Adrenal gland (tissue), 12 donors: Measurements from ENCODE around the gene ERCC4. TPM values are rescaled to one million over a fixed set of nuclear protein-coding genes. Genes with fewer than 3 reads are reported as not detected.

Experiments
- DNase-seq, 7 donors: peaks; one replicate each; pipeline ENCODE4 v3.0.0-alpha.2; 2019 to 2020
- H3K27ac ChIP-seq, 5 donors: fragments of 200-600 bp; sonication (generic) in 4 of 5; 1 replicate in 3 of 5; 2 replicates in 2 of 5; pipeline versions ENCODE4 v1.5.1 to v1.8.0; 2016 to 2020; ENCODE audit warnings: mild to moderate bottlenecking in 1 of 5
- H3K27me3 ChIP-seq: fragments of 200-600 bp; 2 replicates; pipeline ENCODE4 v1.8.0; 2021
- H3K36me3 ChIP-seq, 2 donors: fragments of 200-600 bp; replicated peaks in 1 of 2; 1 replicate in 1 of 2; 2 replicates in 1 of 2; pipeline versions ENCODE4 v1.5.1 to v1.8.0; 2018 to 2022
- H3K4me1 ChIP-seq, 2 donors: fragments of 200-600 bp; replicated peaks in 1 of 2; 1 replicate in 1 of 2; 2 replicates in 1 of 2; pipeline versions ENCODE4 v1.5.1 to v1.8.0; 2018 to 2021
- H3K4me3 ChIP-seq, 4 donors: fragments of 200-600 bp; sonication (generic) in 3 of 4; one replicate each; pipeline ENCODE4 v1.5.1; 2016 to 2018
- H3K9me3 ChIP-seq, 3 donors: fragments of 200-600 bp; sonication (generic) in 1 of 3; replicated peaks in 1 of 3; 1 replicate in 2 of 3; 2 replicates in 1 of 3; pipeline versions ENCODE4 v1.5.1 to v1.8.0; 2016 to 2021
- POLR2A ChIP-seq, 2 donors: fragments of 450-650 bp; IDR thresholded peaks; one replicate each; pipeline ENCODE4 v1.6.1; 2017; ENCODE audit warnings: antibody characterized with exemption in 2 of 2, mild to moderate bottlenecking in 2 of 2, moderate library complexity in 1 of 2
- WGBS, 4 donors: extraction: QIAGEN DNeasy Blood & Tissue Kit in 2 of 4; methylation state at CpG; one replicate each; pipeline versions ENCODE4 v1.1.5 to v1.1.7; 2013 to 2017; 5-methylcytosine and 5-hydroxymethylcytosine counted together
- intact Hi-C, 2 donors: fragments of 100-400 bp; cut with DNase I; formaldehyde crosslinking; loops; one replicate each; pipeline versions ENCODE4 v1.14.1 to v1.15.0; 2022 to 2023
- polyA plus RNA-seq, 3 donors: library from polyadenylated mRNA; stranded (reverse); fragments of 200-250 nt in 2 of 3; fragments of 350-450 nt in 1 of 3; fragmentation: Illumina TruSeq in 1 of 3; extraction: RNeasy Lipid Tissue Mini Kit (QIAGEN cat#74804) in 1 of 3; gene quantifications; one replicate each; pipeline ENCODE4 v1.2.3, GENCODE V29; 2013 to 2014
- total RNA-seq, 9 donors: library from RNA; depleted of rRNA in 4 of 9; stranded (reverse); fragments of >200 nt in 4 of 9; fragments of 120-200 nt in 1 of 9; fragmentation: NEBNext Ultra II Directional in 1 of 9; extraction: Animal tissue kit (Norgen Biotek cat#: 25700) in 1 of 9; gene quantifications; one replicate each; pipeline versions ENCODE4 v1.1.0 to v1.2.4, GENCODE V29; 2013 to 2023
- TF ChIP-seq, protein P1 (sequence below), 6 experiments: fragments of 450-650 bp in 4 of 6; fragments of 200-600 bp in 2 of 6; sonication (generic) in 1 of 6; IDR thresholded peaks; 1 replicate in 5 of 6; 2 replicates in 1 of 6; pipeline versions ENCODE4 v1.5.1 to v1.8.0; 2016 to 2021; ENCODE audit warnings: antibody characterized with exemption in 6 of 6, mild to moderate bottlenecking in 2 of 6, moderate library complexity in 1 of 6
- donor health status: healthy with polysubstance abuse.
- donor health status: Bipolar disorder and iron deficiency.
- donor health status: DM: yes; HTN: yes; CAD: no.
- donor health status: DM: no; HTN: no; CAD: no.
- donor health status: DM: no; HTN: no; CAD: no.
- donor health status: DM: yes; HTN: yes; CAD: no.

The ERCC4 gene
- total and polyA plus RNA-seq, 12 donors = 2.8 to 27.9 (median 15.4) TPM

DNA sequence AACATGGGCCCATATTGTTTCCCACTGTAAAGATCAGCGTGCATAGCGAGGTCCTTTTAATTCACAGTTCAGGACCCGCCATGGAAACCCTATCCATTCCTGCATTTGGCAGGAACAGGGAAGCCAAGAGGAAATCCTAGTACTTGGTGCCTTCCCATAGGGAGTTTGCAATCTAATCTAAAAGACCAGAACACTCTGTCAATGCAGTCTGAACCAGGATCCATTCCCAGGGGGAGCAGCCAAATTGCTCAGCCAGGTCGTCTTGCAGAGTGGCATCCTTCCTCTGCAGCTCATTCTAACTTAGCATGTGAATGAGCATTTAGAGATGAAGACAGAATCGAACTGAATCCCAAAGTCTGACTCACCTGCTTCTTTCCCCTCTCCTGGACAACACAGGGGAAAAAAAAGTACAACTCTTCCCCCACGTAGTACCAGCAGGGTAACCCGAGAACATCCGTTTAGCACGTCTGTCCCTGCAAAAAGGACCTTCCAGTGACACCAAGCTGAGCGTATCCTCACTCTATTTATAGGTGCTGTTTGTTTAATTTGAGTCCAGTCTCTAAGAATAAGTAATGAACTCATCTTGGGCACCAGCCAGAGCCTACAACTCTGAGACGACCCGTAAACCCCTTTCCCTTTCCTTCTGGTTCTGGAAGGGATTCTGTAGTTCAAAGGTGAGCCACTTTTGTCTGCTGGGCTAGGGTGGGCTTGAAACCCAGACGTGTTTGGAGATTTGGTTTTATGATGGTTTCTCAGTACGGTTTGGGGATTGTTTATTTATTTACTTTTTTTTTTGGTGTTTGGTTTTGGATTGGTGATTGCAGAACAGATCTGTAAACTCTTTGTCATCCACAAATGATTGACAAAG, 74.5 kb downstream of the ERCC4 start:
- H3K4me3 ChIP-seq = no peak overlapping the region
- H3K36me3 ChIP-seq = no peaks in the 10 kb centered on the region
- no peaks in the 10 kb centered on the region for H3K27me3 ChIP-seq
- WGBS, 4 donors = 51 to 56% (median 54%) methylated on average over 14 of the region's 14 CpGs
- DNase-seq = peak in 2 of 7 donors; percentile 37 to 39
- no peaks in the 10 kb centered on the region for H3K9me3 ChIP-seq
- H3K4me1 ChIP-seq = peaks cover 0 to 12% of the 10 kb centered on the region in 2 donors
- no peak overlapping the region for H3K27ac ChIP-seq
- intact Hi-C loops = no loop called here
- TF ChIP-seq POLR2A (IDR thresholded peaks at IDR 0.05) = no peak
- TF ChIP-seq, protein P1, sequence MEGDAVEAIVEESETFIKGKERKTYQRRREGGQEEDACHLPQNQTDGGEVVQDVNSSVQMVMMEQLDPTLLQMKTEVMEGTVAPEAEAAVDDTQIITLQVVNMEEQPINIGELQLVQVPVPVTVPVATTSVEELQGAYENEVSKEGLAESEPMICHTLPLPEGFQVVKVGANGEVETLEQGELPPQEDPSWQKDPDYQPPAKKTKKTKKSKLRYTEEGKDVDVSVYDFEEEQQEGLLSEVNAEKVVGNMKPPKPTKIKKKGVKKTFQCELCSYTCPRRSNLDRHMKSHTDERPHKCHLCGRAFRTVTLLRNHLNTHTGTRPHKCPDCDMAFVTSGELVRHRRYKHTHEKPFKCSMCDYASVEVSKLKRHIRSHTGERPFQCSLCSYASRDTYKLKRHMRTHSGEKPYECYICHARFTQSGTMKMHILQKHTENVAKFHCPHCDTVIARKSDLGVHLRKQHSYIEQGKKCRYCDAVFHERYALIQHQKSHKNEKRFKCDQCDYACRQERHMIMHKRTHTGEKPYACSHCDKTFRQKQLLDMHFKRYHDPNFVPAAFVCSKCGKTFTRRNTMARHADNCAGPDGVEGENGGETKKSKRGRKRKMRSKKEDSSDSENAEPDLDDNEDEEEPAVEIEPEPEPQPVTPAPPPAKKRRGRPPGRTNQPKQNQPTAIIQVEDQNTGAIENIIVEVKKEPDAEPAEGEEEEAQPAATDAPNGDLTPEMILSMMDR (IDR thresholded peaks at IDR 0.05) = no peak

DNA sequence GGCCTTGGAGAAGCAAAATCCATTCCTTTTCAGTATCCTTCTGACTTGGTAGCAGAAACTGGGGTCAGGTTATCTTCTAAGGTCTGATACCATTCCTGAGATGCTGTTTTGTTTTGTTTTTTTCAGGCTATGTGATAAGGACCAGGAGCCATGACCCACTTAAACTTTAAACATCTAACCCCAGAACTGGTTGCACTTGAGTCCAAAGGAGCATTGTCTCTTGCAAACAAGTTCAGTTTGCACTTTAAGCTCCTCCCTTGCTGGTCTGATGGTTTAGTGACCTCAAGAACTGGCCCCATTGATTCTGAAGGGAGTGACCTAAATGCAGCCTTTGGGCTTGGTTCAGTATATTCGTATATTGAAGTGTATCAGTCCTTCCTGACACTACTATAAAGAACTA, 75.2 kb downstream of the ERCC4 start:
- Histone ChIP-seq H3K36me3 (no peaks in the 10 kb centered on the region), H3K27ac (no peak overlapping the region), H3K4me3 (no peak overlapping the region), H3K27me3 (no peaks in the 10 kb centered on the region), H3K9me3 (no peaks in the 10 kb centered on the region), H3K4me1 (peaks cover 0 to 20% of the 10 kb centered on the region in 2 donors)
- intact Hi-C loops = no loop called here
- DNase-seq = no peak
- TF ChIP-seq POLR2A (IDR thresholded peaks at IDR 0.05) = no peak
- TF ChIP-seq, protein P1 (IDR thresholded peaks at IDR 0.05) = no peak
- 67 to 81% (median 73%) methylated on average over 1 of the region's 1 CpG for WGBS, 4 donors

DNA sequence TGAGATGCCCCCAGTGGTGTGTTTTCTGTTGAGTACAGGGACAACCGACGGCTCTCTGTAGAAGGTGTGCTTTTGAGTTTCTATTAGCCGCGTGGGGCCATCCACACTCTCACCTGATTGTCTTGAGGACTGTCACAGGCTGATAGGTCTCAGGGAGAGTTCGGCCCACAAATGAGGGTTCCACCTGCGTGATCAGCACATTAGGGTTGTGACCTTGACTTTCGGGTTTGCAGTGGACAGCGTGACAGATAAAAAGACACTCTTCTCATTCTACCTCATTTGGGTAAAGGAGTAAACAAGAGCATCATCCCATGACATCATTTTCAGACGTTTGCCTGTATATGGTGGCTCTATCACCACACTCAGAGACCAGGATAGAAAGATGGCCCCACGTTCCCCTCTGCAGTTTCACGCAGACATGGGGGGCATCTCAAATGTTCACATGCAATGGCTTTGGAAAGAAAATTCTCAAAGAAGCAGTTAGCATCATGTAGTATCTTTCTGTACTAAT, 76.9 kb downstream of the ERCC4 start:
- Histone ChIP-seq H3K36me3 (no peaks in the 10 kb centered on the region), H3K27me3 (no peaks in the 10 kb centered on the region), H3K27ac (no peak overlapping the region), H3K4me1 (peaks cover 0 to 24% of the 10 kb centered on the region in 2 donors), H3K9me3 (no peaks in the 10 kb centered on the region), H3K4me3 (no peak overlapping the region)
- no peak for TF ChIP-seq POLR2A (IDR thresholded peaks at IDR 0.05)
- TF ChIP-seq, protein P1 (IDR thresholded peaks at IDR 0.05) = no peak
- WGBS, 4 donors = 74 to 88% (median 78%) methylated on average over 10 to 11 of the region's 11 CpGs
- peak in 1 of 7 donors; percentile 47 for DNase-seq
- intact Hi-C loops = no loop called here

DNA sequence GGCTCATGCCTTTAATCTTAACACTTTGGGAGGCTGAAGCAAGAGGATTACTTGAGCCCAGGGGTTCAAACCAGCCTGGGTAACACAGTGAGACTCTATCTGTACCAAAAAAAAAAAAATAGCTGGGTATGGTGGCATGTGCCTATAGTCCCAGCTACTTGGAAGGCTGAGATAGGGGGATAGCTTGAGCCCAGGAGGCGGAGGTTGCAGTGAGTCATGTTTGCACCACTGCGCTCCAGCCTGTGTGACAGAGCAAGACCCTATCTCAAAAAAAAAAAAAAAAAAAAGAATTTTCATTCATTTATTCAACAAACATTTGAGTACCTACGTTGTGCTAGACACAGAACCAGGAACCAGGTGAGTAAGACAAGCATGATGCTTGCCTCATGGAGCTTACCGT, 77.6 kb downstream of the ERCC4 start:
- peak in 1 of 7 donors; percentile 39 for DNase-seq
- no peaks in the 10 kb centered on the region for H3K36me3 ChIP-seq
- no peak overlapping the region for H3K27ac ChIP-seq
- H3K27me3 ChIP-seq = no peaks in the 10 kb centered on the region
- H3K4me3 ChIP-seq = no peak overlapping the region
- no peak for TF ChIP-seq POLR2A (IDR thresholded peaks at IDR 0.05)
- TF ChIP-seq, protein P1 (IDR thresholded peaks at IDR 0.05) = no peak
- H3K9me3 ChIP-seq = no peaks in the 10 kb centered on the region
- intact Hi-C loops = no loop called here
- 71 to 93% (median 89%) methylated on average over 4 of the region's 4 CpGs for WGBS, 4 donors
- H3K4me1 ChIP-seq = peaks cover 0 to 26% of the 10 kb centered on the region in 2 donors
